Measurements from ENCODE around the gene PDZD4.

- TF ChIP-seq POLR2A (IDR thresholded peaks at IDR 0.05) (no peak), EP300 (IDR thresholded peaks at IDR 0.05; ENCODE audit: low read depth) (no peak), CTCF (IDR thresholded peaks at IDR 0.05) (no peak), POLR2AphosphoS5 (IDR thresholded peaks at IDR 0.05) (no peak)
Measured at GRCh38 chrX:153800746-153801145, 29.6 kb downstream of the PDZD4 start.

Measured in transverse colon (tissue), 4 donors.